Measurements from ENCODE around the gene SCEL. TPM values are rescaled to one million over a fixed set of nuclear protein-coding genes. Genes with fewer than 3 reads are reported as not detected.

SCEL gene
- total RNA-seq, 1 experiment from 2014 or later, result 0.07 TPM

DNA sequence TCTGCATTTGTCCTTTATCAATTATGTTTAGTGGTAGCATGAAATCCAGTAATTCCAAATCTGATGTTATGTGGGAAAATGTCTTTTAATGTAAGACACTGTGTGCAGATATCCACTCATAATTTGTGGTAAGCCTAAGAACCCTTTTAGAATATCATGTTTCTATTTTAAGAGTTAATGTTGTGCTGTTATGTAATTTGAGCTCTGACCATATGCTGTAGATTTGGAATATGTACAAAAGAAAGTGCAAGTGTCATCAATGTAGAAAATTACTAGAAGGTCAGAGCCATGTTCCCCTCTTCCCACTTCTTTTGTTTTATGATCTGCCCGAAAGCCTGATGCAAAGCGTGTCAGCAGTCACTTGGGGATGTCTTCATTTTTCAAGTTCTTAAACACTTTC, 44.5 kb downstream of the SCEL start:
- Histone ChIP-seq H3K4me2 (ENCODE audit: low read length) (no peak overlapping the region), H3K9ac (ENCODE audit: low read length) (no peak overlapping the region), H2AFZ (ENCODE audit: low read depth, low read length, poor library complexity, severe bottlenecking) (no peak overlapping the region), H3K4me1 (ENCODE audit: control insufficient read depth in 1 of 2, insufficient read depth in 2 of 2, low read length in 2 of 2) (no peaks in the 10 kb centered on the region), H4K20me1 (ENCODE audit: insufficient read depth) (no peaks in the 10 kb centered on the region), H3K79me2 (ENCODE audit: insufficient read depth, low read length) (no peaks in the 10 kb centered on the region), H3K9me3 (ENCODE audit: control insufficient read depth in 1 of 2, insufficient read depth in 1 of 2, low read depth in 1 of 2, low read length in 2 of 2) (no peaks in the 10 kb centered on the region), H3K4me3 (replicated peaks in 1 of 2; ENCODE audit: low read depth in 1 of 2, low read length in 2 of 2) (no peak overlapping the region), H3K27me3 (ENCODE audit: insufficient read depth, low read length) (peaks cover 1% of the 10 kb centered on the region), H3K36me3 (ENCODE audit: control insufficient read depth in 1 of 2, insufficient read depth in 2 of 2, low read length in 2 of 2) (no peaks in the 10 kb centered on the region), H3K9me2 (ENCODE audit: insufficient read depth) (no peaks in the 10 kb centered on the region), H3K27ac (ENCODE audit: low read depth, low read length) (no peak overlapping the region)
- no peak for TF ChIP-seq ZNF274 (IDR thresholded peaks at IDR 0.05; ENCODE audit: low read depth, low read length)
- ChIA-PET RAD21 (ENCODE audit: low non-redundant PET in 1 of 2, low total read pairs in 2 of 2, uncharacterized antibody in 2 of 2, unreplicated experiment in 2 of 2) (no interaction called here), POLR2A (no interaction called here), CTCF (interaction anchor here (0.6 kb wide), 1 partner anchor 24 kb away, joined by 3 read pairs; no protein-coding TSS in a partner anchor)
- ATAC-seq (no peak), DNase-seq (ENCODE audit: low read depth, low spot score) (no peak)
- intact Hi-C loops (cut with micrococcal nuclease), result no loop called here
- no TSS peak for BruUV-seq (replicated peaks)

DNA sequence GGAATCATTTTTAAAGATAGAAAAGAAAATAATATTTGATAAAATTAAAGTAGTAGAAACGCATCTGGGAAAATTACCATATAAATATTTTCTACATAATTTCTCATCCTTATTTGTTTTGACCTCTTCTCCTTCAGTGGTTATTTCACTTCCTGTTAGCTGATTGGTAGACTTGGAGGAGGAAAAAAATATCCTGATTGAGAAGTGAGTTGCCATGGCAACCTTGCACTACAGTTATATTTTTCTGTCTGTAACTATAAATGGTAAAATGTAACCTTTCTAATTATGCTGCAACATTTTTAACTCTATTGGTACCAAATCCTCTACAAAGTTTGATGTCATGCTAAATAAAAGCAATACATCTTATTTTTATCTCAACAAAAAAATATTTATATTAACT, 45.2 kb downstream of the SCEL start:
- Histone ChIP-seq H3K27me3 (ENCODE audit: insufficient read depth, low read length) (no peaks in the 10 kb centered on the region; the same call in none of the 2 replicates), H3K9me2 (ENCODE audit: insufficient read depth) (no peaks in the 10 kb centered on the region), H3K4me1 (ENCODE audit: control insufficient read depth in 1 of 2, insufficient read depth in 2 of 2, low read length in 2 of 2) (no peaks in the 10 kb centered on the region), H3K79me2 (ENCODE audit: insufficient read depth, low read length) (no peaks in the 10 kb centered on the region), H3K27ac (ENCODE audit: low read depth, low read length) (no peak overlapping the region), H3K4me2 (ENCODE audit: low read length) (no peak overlapping the region), H3K36me3 (ENCODE audit: control insufficient read depth in 1 of 2, insufficient read depth in 2 of 2, low read length in 2 of 2) (no peaks in the 10 kb centered on the region), H2AFZ (ENCODE audit: low read depth, low read length, poor library complexity, severe bottlenecking) (no peak overlapping the region), H4K20me1 (ENCODE audit: insufficient read depth) (no peaks in the 10 kb centered on the region), H3K9me3 (ENCODE audit: control insufficient read depth in 1 of 2, insufficient read depth in 1 of 2, low read depth in 1 of 2, low read length in 2 of 2) (no peaks in the 10 kb centered on the region), H3K4me3 (replicated peaks in 1 of 2; ENCODE audit: low read depth in 1 of 2, low read length in 2 of 2) (no peak overlapping the region), H3K9ac (ENCODE audit: low read length) (no peak overlapping the region)
- DNase-seq (ENCODE audit: low read depth, low spot score) (no peak), ATAC-seq (no peak)
- intact Hi-C loops (cut with micrococcal nuclease), result no loop called here
- no TSS peak for BruUV-seq (replicated peaks)
- ChIA-PET CTCF (no interaction called here), RAD21 (ENCODE audit: low non-redundant PET in 1 of 2, low total read pairs in 2 of 2, uncharacterized antibody in 2 of 2, unreplicated experiment in 2 of 2) (no interaction called here), POLR2A (no interaction called here)
- TF ChIP-seq ELF1 (IDR thresholded peaks at IDR 0.05; ENCODE audit: borderline replicate concordance, low read depth) (no peak), POLR2A (IDR thresholded peaks at IDR 0.05; ENCODE audit: borderline replicate concordance, extremely low read depth, insufficient read depth, insufficient read length) (no peak), JUND (IDR thresholded peaks at IDR 0.05) (no peak), SP1 (IDR thresholded peaks at IDR 0.05; ENCODE audit: low read depth) (no peak)
- TF ChIP-seq, protein P1, sequence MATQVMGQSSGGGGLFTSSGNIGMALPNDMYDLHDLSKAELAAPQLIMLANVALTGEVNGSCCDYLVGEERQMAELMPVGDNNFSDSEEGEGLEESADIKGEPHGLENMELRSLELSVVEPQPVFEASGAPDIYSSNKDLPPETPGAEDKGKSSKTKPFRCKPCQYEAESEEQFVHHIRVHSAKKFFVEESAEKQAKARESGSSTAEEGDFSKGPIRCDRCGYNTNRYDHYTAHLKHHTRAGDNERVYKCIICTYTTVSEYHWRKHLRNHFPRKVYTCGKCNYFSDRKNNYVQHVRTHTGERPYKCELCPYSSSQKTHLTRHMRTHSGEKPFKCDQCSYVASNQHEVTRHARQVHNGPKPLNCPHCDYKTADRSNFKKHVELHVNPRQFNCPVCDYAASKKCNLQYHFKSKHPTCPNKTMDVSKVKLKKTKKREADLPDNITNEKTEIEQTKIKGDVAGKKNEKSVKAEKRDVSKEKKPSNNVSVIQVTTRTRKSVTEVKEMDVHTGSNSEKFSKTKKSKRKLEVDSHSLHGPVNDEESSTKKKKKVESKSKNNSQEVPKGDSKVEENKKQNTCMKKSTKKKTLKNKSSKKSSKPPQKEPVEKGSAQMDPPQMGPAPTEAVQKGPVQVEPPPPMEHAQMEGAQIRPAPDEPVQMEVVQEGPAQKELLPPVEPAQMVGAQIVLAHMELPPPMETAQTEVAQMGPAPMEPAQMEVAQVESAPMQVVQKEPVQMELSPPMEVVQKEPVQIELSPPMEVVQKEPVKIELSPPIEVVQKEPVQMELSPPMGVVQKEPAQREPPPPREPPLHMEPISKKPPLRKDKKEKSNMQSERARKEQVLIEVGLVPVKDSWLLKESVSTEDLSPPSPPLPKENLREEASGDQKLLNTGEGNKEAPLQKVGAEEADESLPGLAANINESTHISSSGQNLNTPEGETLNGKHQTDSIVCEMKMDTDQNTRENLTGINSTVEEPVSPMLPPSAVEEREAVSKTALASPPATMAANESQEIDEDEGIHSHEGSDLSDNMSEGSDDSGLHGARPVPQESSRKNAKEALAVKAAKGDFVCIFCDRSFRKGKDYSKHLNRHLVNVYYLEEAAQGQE (IDR thresholded peaks at IDR 0.05; ENCODE audit: low read depth), result no peak
